Neural progenitor cell (in vitro differentiated cells): ENCODE data around the gene KSR1. TPM values are rescaled to one million over a fixed set of nuclear protein-coding genes. Genes with fewer than 3 reads are reported as not detected.

Experiments used
- DNase-seq: peaks from one replicate; pipeline ENCODE4 v3.0.0-alpha.2; 2016; ENCODE audit warnings: low spot score
- H2AFZ ChIP-seq: fragments of 200-600 bp; sonication (generic); replicated peaks from 2 replicates; pipeline ENCODE4 v1.6.1; 2016; ENCODE audit warnings: antibody characterized with exemption
- H3F3A ChIP-seq: fragments of 200-600 bp; sonication (generic); 2 replicates; pipeline ENCODE4 v1.6.1; 2016; ENCODE audit warnings: antibody characterized with exemption, low read depth
- H3K27ac ChIP-seq: fragments of 200-600 bp; sonication (generic); 2 replicates; pipeline ENCODE4 v1.5.1; 2016; ENCODE audit warnings: mild to moderate bottlenecking
- H3K27me3 ChIP-seq: fragments of 200-600 bp; sonication (generic); 2 replicates; pipeline ENCODE4 v1.6.1; 2016; ENCODE audit warnings: mild to moderate bottlenecking, moderate library complexity
- H3K36me3 ChIP-seq: fragments of 200-600 bp; sonication (generic); 2 replicates; pipeline ENCODE4 v1.5.1; 2016
- H3K4me1 ChIP-seq: fragments of 200-600 bp; sonication (generic); 2 replicates; pipeline ENCODE4 v1.6.1; 2016; ENCODE audit warnings: mixed run types
- H3K4me2 ChIP-seq: fragments of 200-600 bp; sonication (generic); 2 replicates; pipeline ENCODE4 v1.6.1; 2016
- H3K4me3 ChIP-seq: fragments of 200-600 bp; sonication (generic); 2 replicates; pipeline ENCODE4 v1.5.1; 2016
- H3K79me2 ChIP-seq: fragments of 200-600 bp; sonication (generic); 2 replicates; pipeline ENCODE4 v1.6.1; 2016; ENCODE audit warnings: low read depth
- H3K9ac ChIP-seq: fragments of 200-600 bp; sonication (generic); 2 replicates; pipeline ENCODE4 v1.6.1; 2016
- H3K9me3 ChIP-seq: fragments of 200-600 bp; sonication (generic); 2 replicates; pipeline ENCODE4 v1.5.1; 2016; ENCODE audit warnings: low read depth
- H4K20me1 ChIP-seq: fragments of 200-600 bp; sonication (generic); 2 replicates; pipeline ENCODE4 v1.6.1; 2016; ENCODE audit warnings: low read depth
- H3K27ac Mint-ChIP-seq: 3 replicates; pipeline ENCODE4 v1.8.0; 2021; ENCODE audit warnings: mixed read lengths
- H3K27me3 Mint-ChIP-seq: 2 replicates; pipeline ENCODE4 v1.8.0; 2022; ENCODE audit warnings: low read depth, mild to moderate bottlenecking, inconsistent platforms, moderate library complexity, mixed read lengths; ENCODE audit not compliant: insufficient read depth
- H3K36me3 Mint-ChIP-seq: 3 replicates; pipeline ENCODE4 v1.8.0; 2021; ENCODE audit warnings: mixed read lengths
- H3K4me1 Mint-ChIP-seq: 3 replicates; pipeline ENCODE4 v1.8.0; 2021; ENCODE audit warnings: mixed read lengths
- H3K4me3 Mint-ChIP-seq: 3 replicates; pipeline ENCODE4 v1.8.0; 2021; ENCODE audit warnings: mild to moderate bottlenecking, moderate library complexity, mixed read lengths
- H3K9me3 Mint-ChIP-seq: 3 replicates; pipeline ENCODE4 v1.8.0; 2020; ENCODE audit warnings: mixed read lengths
- EZH2 ChIP-seq: fragments of 200-600 bp; sonication (generic); IDR thresholded peaks from 2 replicates; pipeline ENCODE4 v1.6.1; 2017; ENCODE audit warnings: antibody characterized with exemption, mild to moderate bottlenecking, moderate library complexity
- EZH2phosphoT487 ChIP-seq: fragments of 200-600 bp; sonication (generic); IDR thresholded peaks from 2 replicates; pipeline ENCODE4 v1.6.1; 2017; ENCODE audit warnings: antibody characterized with exemption
- total RNA-seq: library from RNA; depleted of rRNA; stranded (reverse); fragments of >200 nt; gene quantifications from 2 replicates; pipeline ENCODE4 v1.2.3, GENCODE V29; 2015; ENCODE audit warnings: low replicate concordance
- TF ChIP-seq, protein P1 (sequence below): fragments of 200-600 bp; sonication (generic); IDR thresholded peaks from 2 replicates; pipeline ENCODE4 v1.5.1; 2017; ENCODE audit warnings: antibody characterized with exemption, mild to moderate bottlenecking

KSR1 gene
- total RNA-seq, 1 donor from 2014 or later, result 16.4 TPM

DNA sequence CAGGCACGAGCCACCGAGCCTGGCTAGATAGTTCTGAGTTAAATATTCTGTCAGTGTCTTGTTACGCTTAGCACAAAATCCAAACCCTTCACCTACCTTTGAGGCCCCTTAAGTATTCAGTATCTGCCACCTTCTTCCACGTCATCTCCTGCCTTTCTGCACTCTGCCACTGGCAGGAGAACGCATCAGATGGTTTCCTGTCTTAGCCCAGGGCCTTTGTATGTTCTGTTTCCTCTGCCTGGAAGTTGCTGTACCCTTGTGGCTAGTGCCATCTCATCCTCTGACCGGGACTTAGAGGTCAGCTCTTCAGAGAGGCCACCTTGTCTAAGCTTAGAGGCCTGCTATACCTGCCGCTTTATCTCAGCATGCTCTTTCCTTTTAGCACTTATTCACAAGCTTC is 107.3 kb downstream of the KSR1 start:
- peaks cover 9% of the 10 kb centered on the region for H3K36me3 Mint-ChIP-seq
- no peak overlapping the region for H3K4me2 ChIP-seq
- no peaks in the 10 kb centered on the region for H3K9me3 Mint-ChIP-seq
- peaks cover 8% of the 10 kb centered on the region for H3K4me1 Mint-ChIP-seq
- H3K9me3 ChIP-seq, result no peaks in the 10 kb centered on the region
- peaks cover 2% of the 10 kb centered on the region for H3K27me3 Mint-ChIP-seq
- no peaks in the 10 kb centered on the region for H3F3A ChIP-seq
- no peaks in the 10 kb centered on the region for H3K4me1 ChIP-seq
- no peaks in the 10 kb centered on the region for H3K27me3 ChIP-seq
- H3K36me3 ChIP-seq, result no peaks in the 10 kb centered on the region
- no peaks in the 10 kb centered on the region for H4K20me1 ChIP-seq
- H3K9ac ChIP-seq, result no peak overlapping the region
- H3K27ac ChIP-seq, result no peak overlapping the region
- H3K27ac Mint-ChIP-seq, result no peak overlapping the region
- no peak for DNase-seq
- no peak overlapping the region for H2AFZ ChIP-seq
- H3K4me3 ChIP-seq, result no peak overlapping the region
- TF ChIP-seq EZH2 (no peak), EZH2phosphoT487 (no peak)
- TF ChIP-seq, protein P1, sequence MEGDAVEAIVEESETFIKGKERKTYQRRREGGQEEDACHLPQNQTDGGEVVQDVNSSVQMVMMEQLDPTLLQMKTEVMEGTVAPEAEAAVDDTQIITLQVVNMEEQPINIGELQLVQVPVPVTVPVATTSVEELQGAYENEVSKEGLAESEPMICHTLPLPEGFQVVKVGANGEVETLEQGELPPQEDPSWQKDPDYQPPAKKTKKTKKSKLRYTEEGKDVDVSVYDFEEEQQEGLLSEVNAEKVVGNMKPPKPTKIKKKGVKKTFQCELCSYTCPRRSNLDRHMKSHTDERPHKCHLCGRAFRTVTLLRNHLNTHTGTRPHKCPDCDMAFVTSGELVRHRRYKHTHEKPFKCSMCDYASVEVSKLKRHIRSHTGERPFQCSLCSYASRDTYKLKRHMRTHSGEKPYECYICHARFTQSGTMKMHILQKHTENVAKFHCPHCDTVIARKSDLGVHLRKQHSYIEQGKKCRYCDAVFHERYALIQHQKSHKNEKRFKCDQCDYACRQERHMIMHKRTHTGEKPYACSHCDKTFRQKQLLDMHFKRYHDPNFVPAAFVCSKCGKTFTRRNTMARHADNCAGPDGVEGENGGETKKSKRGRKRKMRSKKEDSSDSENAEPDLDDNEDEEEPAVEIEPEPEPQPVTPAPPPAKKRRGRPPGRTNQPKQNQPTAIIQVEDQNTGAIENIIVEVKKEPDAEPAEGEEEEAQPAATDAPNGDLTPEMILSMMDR, result no peak
- no peak overlapping the region for H3K4me3 Mint-ChIP-seq
- no peaks in the 10 kb centered on the region for H3K79me2 ChIP-seq

DNA sequence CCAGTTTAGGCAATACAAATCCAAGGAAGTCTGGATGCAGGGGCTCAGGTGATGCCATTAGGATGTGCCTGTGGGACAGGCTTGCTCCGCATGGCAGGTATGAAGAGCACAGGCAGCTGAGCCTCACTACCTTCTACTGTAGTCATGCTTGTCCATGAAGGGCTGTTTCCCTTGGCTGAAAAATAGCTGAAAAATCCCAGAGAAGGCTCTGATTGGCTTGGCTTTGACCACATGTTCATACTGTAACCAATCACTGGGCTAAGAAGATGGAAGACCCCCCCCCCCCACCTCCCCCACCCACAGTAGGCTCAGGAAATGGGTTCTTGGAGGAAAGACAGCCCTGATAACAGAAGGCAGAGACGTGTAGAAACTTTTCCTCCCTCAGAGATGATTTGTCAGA is 108.2 kb downstream of the KSR1 start:
- Histone ChIP-seq H4K20me1 (no peaks in the 10 kb centered on the region), H3K27ac (no peak overlapping the region), H3K4me2 (no peak overlapping the region), H3K79me2 (no peaks in the 10 kb centered on the region), H3K4me1 (no peaks in the 10 kb centered on the region), H2AFZ (no peak overlapping the region), H3K9me3 (no peaks in the 10 kb centered on the region), H3K9ac (no peak overlapping the region), H3K4me3 (no peak overlapping the region), H3K27me3 (no peaks in the 10 kb centered on the region), H3F3A (no peaks in the 10 kb centered on the region), H3K36me3 (no peaks in the 10 kb centered on the region)
- DNase-seq, result no peak
- Mint-ChIP-seq H3K9me3 (no peaks in the 10 kb centered on the region), H3K4me3 (no peak overlapping the region), H3K36me3 (peaks cover 6% of the 10 kb centered on the region), H3K4me1 (peaks cover 8% of the 10 kb centered on the region), H3K27ac (no peak overlapping the region), H3K27me3 (peaks cover 2% of the 10 kb centered on the region)
- TF ChIP-seq EZH2 (no peak), EZH2phosphoT487 (no peak)
- TF ChIP-seq, protein P1, result no peak

DNA sequence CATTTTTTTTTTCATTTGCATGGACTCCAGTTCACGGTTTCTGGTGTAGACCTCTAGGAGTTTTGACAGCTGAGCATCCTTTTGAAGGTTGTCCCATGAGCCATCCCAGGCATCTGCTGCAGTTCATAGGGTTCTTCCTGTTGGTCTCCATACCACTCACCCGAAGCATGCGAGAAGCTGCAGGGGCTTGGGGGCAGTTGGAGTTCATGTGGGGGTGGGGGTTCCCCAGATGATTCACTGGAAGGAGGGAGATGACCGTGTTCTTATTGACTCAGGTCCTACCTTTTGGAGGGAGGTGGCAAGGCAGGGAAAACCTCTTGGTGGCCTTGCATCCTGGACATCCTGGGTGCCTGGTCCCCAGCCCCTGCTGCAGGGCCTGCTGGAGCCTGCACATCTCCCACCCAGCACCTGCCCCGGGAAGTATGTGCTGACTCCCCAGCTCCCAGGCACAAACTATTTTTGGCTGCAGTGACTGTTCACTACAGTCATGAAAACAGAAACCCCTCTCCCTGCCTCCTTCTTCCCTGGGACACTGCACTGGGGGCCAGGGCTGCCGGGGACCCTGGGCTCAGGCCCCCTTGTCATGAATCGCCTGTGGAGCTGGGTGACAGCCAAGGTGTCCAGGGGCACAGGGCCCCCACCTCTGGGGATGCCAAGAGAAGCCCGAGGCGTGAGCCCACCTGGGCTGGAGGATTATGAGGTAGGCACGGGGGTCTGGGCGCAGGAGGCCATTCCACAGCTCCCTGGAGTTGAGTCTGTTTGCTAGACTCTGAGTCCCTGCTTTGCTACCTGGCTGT is 109.8 kb downstream of the KSR1 start:
- H3F3A ChIP-seq, result no peaks in the 10 kb centered on the region
- H3K4me3 ChIP-seq, result no peak overlapping the region
- H2AFZ ChIP-seq, result no peak overlapping the region
- H3K4me1 ChIP-seq, result no peaks in the 10 kb centered on the region
- DNase-seq, result no peak
- H3K79me2 ChIP-seq, result no peaks in the 10 kb centered on the region
- H3K4me3 Mint-ChIP-seq, result no peak overlapping the region
- no peaks in the 10 kb centered on the region for H3K9me3 Mint-ChIP-seq
- no peaks in the 10 kb centered on the region for H3K36me3 ChIP-seq
- H3K27ac Mint-ChIP-seq, result peak overlapping the region; percentile 33
- peaks cover 12% of the 10 kb centered on the region for H3K4me1 Mint-ChIP-seq
- H3K9ac ChIP-seq, result no peak overlapping the region
- H3K27ac ChIP-seq, result no peak overlapping the region
- H4K20me1 ChIP-seq, result no peaks in the 10 kb centered on the region
- no peaks in the 10 kb centered on the region for H3K9me3 ChIP-seq
- no peaks in the 10 kb centered on the region for H3K27me3 ChIP-seq
- H3K4me2 ChIP-seq, result no peak overlapping the region
- peaks cover 2% of the 10 kb centered on the region for H3K36me3 Mint-ChIP-seq
- TF ChIP-seq, protein P1, result no peak
- no peak for TF ChIP-seq EZH2phosphoT487
- no peak for TF ChIP-seq EZH2
- peaks cover 2% of the 10 kb centered on the region for H3K27me3 Mint-ChIP-seq
